ENCODE measurements around the gene B4GALT5.
"Not testable (repeated sequence)": the region's sequence is repeated elsewhere in the genome, so short reads cannot be mapped to it uniquely, and the experiment has no call there.

The B4GALT5 gene

DNA sequence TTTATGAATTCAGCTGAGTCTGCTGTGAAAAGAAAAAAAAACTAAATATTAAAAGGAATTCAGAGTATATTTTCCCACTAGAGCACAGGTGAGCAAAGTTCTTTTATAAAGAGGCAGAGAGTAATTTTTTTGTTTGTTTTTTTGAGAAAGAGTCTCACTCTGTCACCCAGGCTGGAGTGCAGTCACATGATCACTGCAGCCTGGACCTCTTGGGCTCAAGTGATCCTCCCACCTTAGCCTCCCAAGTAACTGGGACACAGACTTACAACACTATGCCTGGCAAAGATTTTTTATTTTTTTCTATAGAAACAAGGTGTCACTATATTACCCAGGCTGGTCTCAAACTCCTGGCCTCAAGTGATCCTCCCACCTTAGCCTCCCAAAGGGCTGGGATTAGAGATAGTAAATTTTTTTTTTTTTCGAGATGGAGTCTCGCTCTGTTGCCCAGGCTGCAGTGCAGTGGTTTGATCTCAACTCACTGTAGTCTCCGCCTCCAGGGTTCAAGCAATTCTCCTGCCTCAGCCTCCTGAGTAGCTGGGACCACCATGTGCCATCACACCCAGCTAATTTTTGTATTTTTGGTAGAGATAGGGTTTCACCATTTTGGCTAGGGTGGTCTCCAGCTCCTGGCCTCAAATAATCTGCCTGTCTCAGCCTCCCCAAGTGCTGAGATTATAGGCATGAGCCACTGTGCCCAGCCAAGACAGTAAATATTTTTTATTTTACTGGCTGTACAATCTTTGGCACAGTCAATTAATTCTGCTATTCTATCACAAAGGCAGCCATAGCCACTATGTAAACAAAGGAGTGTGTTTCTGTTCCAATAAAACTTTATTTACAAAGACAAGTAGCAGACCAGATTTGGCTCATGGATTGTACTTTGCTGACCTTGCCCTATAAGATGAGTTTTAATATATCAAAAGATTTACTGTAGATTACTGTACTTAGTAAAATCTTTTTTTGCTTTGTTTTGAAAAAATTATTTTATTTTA lies 14.5 kb upstream of the B4GALT5 start:
- DNase-seq (ENCODE audit: low spot score) = no peak
- no peak for TF ChIP-seq CTCF (IDR thresholded peaks at IDR 0.05; ENCODE audit: extremely low read depth, missing control alignments)

DNA sequence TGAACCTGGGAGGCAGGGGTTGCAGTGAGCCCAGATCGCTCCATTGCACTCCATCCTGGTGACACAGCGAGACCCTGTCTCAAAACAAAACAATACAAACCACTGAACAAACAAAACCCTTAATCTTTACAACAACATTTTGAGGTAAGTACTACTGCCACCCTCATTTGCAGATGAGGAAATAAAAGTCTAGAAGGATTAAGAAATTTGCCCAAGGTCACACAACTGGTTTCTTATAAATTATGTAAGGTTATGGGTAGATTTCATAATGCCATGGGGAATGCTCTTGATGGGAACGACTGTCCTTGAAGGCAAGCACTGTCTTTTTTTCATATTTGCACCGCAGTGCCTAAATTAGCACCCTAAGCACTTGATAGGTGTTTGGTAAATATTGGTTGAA lies 13.8 kb upstream of the B4GALT5 start:
- DNase-seq (ENCODE audit: low spot score) = no peak

GRCh38 chr20:49725694-49726093 lies 12.0 kb upstream of the B4GALT5 start:
- TF ChIP-seq CTCF (IDR thresholded peaks at IDR 0.05; ENCODE audit: extremely low read depth, missing control alignments) = no peak
- DNase-seq (ENCODE audit: low spot score) = no peak

More for the DNA sequence above, 13.8 kb upstream of the B4GALT5 start:
- no peak for TF ChIP-seq CTCF (IDR thresholded peaks at IDR 0.05; ENCODE audit: extremely low read depth, missing control alignments)

DNA sequence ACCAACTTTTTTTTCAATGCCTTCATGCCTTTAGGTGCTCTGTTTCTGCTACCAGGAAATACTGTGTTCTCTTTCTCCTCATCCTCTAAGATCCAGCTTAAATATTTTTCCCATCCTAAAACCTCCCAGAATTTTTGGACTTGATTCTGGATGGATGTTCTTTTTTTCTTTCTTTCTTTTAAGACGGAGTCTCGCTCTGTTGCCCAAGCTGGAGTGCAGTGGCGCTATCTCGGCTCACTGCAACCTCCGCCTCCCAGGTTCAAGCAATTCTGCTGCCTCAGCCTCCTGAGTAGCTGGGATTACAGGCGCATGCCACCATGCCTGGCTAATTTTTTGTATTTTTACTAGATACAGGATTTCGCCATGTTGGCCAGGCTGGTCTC lies 11.5 kb upstream of the B4GALT5 start:
- DNase-seq (ENCODE audit: low spot score) = not testable (repeated sequence)

- no peak for TF ChIP-seq CTCF (IDR thresholded peaks at IDR 0.05; ENCODE audit: extremely low read depth, missing control alignments)
Measured at GRCh38 chr20:49724408-49725223, 10.9 kb upstream of the B4GALT5 start.

GRCh38 chr20:49723758-49724157 lies 10.1 kb upstream of the B4GALT5 start:
- not testable (repeated sequence) for DNase-seq (ENCODE audit: low spot score)

More at GRCh38 chr20:49724408-49725223, 10.9 kb upstream of the B4GALT5 start:
- no peak for DNase-seq (ENCODE audit: low spot score)

GRCh38 chr20:49721326-49721725 lies 7.6 kb upstream of the B4GALT5 start:
- DNase-seq (ENCODE audit: low spot score) = not testable (repeated sequence)

- no peak for DNase-seq (ENCODE audit: low spot score)
- TF ChIP-seq CTCF (IDR thresholded peaks at IDR 0.05; ENCODE audit: extremely low read depth, missing control alignments) = no peak
Measured at GRCh38 chr20:49715466-49715865, 1.8 kb upstream of the B4GALT5 start.
